GM19452 (cell line): ENCODE measurements around the gene SNRPB2.

Experiments
- ATAC-seq: cut with Tn5 transposase; IDR thresholded peaks from one replicate; pipeline ENCODE4 v1.9.1; 2021; ENCODE audit not compliant: unreplicated experiment

SNRPB2 gene

DNA sequence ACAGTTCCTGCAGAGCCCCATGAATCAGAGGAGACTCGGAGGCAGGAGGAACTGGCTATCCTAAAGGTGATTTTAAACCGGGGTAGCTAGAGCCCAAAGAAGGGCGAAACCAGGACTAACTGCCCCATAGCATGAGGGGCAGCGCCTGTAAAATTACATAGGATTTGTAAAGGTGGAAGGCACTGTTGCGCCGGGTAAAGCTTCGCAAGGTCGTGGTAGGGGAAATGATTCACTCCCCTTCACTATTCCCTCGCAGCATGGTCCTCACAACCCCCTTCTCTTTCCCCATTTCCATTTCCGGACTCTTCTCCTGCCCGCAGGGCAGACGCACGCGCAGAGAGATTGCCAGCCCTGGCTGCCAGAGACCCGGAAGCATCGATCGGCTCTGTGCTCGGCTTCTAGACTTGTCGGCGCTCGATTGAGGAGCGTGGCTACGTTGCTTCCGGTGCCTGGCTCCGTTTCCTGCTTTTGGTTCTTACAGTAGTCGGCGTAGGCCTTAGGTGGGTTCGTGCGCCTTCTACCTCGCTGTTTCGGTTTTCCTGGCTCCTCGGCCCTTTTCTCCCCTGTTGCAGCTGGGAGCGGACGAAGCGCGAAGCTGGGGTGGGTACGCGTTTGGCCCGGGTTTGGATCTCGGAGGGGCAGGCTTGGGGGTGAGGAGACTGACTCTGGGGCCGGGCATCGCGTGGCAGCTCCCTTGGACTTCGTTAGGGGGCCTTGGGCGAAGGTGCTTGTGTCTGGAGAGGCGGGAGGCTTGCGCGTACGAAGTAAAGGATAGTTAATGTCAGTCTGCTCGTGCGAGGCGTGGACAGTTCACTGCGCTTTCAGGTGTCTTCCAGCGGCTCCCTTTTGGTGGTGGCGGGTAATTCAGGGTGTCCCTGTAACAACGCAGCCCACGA is at the start of gene SNRPB2:
Gene SNRPB2 (plus strand): TSS at position 462 of the 896 bp plus-strand sequence. CDS start 1,677 bp downstream, outside the sequence.
- ATAC-seq: peak; percentile 99

DNA sequence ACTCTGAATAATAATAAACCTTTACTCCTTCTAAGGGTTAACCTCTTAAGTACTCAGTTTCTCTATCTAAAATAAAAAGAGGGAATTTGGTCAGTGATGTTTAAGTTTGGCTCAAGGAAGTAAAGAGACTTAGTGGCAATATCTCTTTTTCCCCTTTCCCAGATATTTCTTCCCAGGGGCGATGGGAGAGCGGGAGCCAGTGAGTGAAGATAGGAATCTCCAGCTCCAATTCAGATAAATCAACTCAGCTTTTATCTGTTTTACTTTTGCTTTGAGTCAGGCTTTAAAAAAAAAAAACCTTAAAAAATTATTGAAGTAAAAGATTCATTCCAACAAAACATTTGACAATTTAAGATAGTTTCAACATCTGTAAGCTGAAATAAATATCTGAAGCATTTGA is 45.4 kb upstream of the SNRPB2 start:
- no peak for ATAC-seq

DNA sequence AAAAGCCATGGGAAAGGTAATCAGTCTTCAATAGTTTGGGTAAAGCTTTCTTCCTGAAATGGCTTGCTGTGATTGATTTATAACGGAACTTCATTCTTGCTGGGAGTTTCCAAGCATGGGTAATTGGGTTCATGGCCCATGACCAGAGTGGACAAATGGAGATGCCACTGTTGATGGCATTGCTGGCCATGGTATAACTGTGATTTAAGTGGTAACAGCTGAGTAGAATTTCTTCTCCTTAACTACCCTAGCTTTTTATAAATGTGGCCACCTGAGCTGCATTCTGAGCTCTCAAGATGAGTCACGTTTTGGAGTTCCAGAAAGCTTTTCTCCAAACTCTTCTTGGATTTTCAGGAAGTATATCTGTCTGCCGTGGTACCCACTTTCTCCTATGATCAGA is 39.9 kb upstream of the SNRPB2 start:
- ATAC-seq: no peak

DNA sequence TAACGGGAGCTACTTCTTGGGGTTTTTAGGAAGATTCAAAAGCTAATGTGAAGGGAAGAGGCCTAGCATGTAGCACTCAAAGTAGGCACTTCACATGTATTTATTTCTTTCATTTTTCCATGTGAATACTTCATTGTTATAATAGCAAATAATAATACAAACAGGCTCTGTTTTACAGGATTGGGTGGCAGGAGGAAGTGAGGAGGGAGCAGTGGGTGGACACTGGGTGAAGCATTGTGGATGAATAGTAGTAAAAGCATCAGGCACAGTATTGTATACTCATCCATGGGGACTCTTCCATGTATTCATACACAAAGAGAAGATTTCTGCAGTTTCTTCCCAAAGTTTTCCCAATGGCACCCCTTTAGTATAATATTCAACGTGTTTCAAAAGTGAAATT is 38.4 kb upstream of the SNRPB2 start:
- ATAC-seq: no peak

DNA sequence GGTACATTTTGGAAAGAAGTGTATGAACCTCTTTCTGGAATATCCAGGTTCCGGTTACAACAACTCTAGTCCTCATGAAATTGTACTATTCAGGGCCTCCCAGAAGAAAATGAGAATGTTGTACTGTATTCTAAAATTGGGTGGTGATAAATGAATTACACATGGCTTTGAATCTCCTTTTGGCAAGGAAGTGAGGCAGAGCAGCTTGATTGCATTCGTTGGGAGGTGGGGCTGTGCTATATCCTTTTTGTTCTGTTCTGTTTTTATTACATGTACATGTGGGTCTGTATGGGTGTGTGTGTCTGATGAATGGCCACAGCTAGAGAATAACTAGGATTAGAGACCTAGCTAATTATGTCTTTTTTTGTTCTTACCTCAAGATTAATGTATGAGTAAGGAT is 37.8 kb upstream of the SNRPB2 start:
- no peak for ATAC-seq

DNA sequence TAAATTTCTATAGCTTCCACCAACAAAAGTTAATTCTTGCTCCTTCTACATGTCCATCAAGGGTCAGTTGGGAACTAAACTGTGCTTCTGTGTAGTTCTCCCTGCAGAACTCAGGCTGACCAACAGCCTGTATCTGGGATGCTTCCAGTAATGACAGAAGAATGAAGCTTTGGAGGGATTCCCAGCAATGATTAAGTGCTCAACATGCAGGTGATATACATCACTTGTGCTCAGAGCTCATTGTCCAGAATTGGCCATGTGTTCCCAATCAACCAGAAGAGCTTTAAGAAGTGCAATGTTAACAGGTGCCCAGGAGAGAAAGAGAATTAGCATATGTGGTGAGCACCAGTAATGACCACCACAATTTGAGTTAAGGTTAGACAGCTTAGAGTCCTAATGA is 37.4 kb upstream of the SNRPB2 start:
- no peak for ATAC-seq

DNA sequence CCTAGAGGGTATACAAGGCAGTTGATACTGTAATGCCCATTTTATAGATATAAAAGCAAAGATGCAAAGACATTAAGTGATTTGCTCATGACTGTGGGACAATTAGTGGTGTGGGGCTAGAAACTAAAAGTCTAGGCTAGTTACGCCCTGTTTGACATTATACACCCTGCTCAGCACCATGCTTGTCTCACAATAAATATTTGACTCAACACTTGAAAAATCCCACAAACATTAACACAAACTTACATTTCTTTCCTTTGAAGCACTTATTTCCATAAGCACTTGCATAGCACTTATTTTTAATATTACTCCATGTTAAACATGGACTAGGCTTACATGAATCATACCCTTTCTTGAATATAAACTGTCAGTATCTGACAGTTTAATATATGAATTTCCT is 36.5 kb upstream of the SNRPB2 start:
- ATAC-seq: no peak

DNA sequence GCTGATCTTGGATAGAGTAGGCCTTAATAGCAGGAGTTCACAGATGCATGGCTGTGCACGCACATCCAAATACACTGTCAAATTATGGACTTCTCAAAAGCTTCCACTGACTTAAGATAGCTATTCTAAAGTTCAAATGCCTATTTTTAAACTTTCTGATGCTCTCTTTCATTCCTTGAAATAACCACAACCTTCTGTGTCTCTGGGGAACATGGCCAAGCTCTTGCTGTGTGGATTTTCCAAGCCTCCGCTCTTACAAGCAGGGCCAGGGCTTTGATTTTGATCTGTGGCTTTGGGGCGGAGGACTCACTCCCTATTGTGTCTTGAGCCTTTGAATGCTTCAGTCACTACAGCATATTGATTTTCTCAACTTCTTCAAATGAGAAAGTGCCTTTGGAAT is 35.7 kb upstream of the SNRPB2 start:
- ATAC-seq: no peak

DNA sequence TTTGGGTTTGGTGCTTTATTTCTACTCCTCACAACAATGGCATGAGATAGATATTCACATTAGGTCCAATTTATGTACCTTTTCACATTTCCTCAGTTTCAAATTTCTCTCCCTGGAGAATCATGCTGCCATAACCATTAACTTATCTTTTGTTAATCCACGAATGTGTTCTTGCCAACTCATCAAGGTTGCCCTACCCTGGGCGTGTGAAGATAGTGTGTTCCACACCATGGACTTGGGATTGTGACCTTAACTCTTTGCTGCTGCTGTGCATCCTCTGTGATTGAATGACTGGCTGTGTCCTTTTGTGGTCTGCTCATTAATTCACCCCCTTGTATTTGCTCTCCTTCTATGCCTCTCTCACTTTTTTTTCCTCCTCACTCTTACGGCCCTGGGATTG is 34.2 kb upstream of the SNRPB2 start:
- ATAC-seq: no peak

DNA sequence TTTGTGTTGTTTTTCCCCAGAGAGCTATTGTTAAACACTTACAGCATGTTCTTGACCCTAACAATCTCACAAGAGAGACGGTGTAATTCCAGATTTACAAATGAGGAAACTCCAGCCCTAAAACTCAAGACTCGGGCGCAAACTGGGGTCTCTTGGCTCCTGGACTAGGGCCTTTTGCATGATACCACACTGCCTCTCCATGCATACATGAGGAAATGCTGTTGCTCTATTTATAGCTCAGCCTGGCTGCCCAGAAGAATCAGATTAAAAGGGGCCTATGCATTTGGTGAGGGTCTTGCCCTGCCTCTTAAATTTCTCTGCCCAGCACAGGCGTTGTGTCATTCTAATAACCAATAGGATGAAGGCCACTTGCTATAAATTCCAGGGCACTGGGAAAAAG is 30.5 kb upstream of the SNRPB2 start:
- ATAC-seq: no peak

DNA sequence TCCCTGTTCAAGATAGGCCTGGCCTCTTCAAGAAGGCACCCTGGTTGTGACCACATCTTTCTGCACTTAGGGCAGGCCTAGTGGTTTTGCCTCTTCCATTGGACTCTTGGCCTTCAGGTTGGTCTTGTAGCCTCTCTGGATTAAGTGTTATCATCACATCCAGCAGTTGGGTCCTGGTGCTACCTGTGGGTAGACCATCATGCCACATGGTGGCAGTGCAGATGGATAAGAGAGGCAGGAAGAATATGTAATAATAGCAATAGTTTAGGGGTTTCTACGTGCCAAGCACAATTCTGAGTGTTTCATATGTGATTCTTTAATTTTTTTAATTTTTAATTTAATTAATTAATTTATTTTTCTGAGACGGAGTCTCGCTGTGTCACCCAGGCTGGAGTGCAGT is 28.5 kb upstream of the SNRPB2 start:
- ATAC-seq: no peak

DNA sequence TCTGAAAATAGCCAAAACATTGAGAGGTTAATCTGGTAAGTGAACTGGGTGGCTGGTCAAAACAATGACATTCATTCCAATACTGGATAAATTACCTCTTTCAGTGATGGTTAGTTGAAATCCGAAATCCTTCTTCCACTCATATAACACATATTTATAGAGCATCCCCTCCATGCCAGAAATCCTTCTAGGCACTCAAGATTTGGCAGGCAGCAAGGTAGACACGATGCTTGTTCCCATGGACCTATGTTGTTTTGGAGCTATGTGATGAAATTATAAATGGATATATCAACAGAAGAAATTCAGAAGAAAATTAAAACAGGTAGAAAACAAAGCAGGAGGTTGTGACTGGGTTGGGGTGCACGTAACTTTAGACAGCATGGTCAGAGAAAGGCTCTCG is 26.3 kb upstream of the SNRPB2 start:
- ATAC-seq: no peak

DNA sequence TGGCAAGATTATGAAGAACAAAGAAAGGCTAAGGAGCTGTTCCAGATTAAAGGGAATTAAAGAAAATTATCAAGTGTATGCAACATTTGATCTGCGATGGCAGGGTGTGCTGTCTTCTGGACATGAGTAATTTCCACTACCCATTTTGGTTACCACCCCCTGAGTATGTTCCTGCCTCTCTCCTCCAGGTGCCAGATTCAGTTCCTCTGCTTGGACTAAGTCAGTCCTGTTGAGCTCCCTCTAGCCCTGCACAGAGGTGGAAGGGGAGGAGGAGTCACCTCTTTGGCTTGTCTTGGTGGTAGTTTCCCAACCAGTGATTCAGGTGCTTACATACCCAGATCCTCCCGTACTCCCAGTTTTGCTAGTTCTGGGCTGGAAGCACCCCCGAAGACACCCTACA is 22.2 kb upstream of the SNRPB2 start:
- peak; percentile 56 for ATAC-seq

DNA sequence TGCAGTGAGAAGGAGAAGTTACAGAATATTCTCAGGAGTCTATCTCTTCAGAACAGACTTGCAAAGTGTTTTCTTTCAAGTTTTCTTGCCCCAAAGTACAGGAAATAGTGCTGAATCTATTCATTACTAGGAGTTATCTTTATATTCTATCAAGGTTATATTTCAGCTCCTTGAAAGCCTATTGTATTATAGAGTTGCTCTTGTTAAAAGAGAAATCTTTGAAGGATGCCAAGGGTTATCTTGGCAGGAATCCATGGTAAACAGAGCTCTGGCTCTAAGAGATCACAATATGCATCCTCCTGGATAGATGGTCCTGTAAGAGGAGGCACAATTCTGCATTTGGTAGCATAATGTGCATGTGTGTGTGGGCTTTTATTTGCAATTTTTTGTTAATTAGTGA is 21.2 kb upstream of the SNRPB2 start:
- peak; percentile 15 for ATAC-seq

DNA sequence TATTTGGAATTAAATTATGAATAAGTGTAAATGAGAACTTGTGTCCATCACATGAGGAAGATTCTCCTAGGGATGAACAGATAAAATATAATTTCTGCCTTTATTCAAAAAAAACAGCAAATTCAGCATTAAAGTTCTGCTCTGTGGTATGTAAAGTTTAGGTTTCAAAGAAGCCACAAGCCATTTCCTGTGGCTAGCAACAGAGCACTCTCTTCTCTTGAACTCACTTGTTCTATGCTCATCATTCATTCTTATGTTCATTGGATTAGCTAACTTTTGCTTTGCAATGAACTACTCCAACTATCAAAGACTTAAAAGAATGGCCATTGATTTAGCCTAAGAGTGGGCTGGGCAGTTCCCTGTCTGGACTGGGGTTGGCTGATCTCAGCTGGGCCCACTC is 20.8 kb upstream of the SNRPB2 start:
- peak; percentile 85 for ATAC-seq

DNA sequence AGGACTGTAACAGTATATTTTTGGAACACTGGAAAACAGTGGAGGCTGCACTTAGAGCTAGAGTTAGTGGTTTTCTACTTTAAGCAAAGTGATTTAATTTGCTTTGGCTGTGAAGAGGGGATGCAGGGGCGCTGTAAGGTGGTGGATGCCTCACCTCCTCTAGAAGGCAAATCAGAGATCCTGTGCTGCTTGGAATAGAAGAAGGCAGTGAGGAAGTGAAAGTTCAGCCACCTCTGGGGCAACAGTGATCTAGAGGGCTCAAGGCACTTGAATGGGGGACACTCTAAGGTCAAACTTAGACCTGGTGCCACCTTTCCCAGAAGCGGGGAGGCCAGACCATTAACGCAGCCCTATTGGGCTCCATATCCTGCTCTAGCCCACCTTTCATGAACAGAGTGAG is 19.0 kb upstream of the SNRPB2 start:
- no peak for ATAC-seq

DNA sequence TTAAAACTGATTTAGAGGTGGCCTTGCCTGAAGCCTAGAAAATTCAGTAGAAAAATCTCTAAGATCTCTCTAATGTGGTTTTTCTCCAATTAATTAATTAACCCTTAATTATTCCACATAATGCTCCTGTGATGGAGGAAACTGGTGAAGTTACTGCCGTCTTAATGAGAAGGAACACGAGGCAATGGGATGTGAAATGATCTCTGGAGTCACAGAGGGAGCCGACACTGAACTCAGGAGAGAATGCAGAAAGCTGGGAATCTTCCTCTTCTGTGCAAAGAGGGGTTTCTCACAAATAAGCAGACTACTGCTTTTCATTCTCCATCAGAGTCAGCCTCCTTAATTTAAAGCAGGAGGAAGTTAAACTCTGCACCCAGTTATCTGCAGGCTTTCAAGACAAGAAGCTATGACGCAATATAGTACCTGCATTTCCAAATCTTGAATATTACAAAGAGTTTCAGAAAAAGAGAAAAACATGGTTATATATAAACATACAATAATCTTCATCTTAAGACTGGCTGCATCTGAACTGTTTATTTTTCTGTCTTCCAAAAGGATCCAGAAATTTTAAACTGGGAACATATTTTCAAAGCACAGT is 18.1 kb upstream of the SNRPB2 start:
- ATAC-seq: no peak

DNA sequence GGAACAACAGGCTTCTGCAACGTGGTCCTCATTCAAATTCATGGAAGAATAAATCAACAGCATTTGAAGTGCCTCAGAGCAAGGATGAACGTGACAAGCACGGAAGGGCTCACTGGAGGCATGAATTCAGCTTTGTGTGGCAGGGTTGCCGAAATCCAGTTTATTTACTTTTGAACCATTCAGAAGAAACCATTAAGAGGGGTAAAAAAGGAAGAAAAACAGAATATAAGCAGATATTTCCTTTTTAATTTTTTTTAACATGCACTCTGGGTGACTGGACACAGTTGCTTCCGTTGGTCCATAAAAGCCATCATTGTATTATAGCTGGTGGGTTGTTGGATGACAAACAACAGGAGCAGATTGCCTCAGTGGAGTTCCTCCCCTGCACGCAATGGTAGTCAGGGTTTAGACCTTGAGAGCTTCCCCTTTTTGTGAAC is 17.3 kb upstream of the SNRPB2 start:
- no peak for ATAC-seq

DNA sequence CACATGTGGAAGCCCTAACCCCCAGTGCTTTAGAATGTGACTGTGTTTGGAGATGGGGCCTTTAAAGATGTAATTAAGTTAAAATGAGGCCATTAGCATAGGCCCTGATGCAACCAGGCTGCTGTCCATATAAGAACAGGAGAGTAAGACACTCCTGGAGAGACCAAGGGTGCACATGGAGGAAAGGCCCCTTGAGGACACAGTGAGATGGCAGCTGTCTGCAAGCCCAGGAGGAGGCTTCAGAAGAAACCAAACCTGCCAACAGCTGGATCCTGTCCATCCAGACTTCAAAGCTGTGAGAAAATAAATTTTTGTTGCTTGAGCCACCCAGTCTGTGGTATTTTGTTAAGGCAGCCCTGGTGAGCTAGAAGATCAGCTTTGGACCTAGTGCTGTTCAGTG is 16.8 kb upstream of the SNRPB2 start:
- ATAC-seq: no peak

DNA sequence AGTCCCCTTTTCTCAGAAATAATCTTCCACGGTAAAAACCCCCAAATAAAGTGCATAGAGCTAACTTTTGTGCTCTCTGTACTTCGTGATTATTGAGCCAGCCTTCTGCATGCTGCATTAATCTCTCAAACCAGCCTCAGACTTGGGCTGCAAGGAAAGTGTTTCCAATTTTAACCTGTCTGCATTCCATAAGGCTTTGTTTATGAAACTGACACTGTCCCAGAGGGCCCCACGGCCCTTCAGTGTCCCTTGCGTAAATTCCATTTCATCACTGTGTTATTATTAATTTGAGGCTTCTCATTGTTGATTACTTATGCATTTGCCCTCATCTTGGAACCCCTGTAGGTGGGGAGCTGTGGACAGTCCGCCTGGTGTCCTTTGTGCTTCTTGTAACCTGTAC is 15.6 kb upstream of the SNRPB2 start:
- ATAC-seq: no peak

DNA sequence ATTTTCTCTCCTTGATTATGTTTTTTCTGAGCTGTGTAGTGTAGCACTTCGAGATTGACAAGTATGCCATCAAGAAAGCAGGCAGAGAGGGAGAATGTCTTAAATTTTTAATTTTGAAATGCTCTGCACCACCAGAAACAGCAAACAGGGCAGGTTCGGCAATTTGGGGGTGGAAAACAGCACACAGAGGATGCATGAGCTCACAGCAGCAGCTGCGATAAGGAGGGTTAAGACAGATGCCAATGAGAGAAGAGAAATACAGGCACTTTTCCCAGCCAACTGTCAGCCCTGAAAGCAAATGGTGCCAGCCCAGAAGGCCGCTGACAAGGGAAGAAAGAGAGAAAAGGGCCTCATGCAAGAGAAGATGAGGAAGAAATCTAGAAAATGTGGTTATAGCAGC is 15.1 kb upstream of the SNRPB2 start:
- no peak for ATAC-seq

DNA sequence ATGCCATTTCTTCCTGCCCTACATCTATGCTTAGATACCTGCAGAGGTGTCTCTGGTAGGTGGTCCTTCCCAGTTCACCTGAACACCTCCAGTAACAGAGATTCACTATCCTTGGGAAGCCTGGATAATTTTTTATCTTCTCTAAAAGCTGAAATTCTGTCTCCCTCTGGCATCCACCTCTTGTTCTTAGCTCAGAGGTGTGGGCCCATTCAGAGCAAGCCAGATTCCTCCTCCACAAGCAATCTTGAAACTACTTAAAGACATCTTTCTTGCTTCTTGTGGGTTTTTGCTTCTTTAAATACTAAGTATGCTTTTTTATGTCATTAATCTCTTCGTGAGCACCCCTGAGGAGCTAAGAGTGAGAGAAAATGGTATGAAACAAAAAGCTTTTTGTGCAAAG is 10.4 kb upstream of the SNRPB2 start:
- ATAC-seq: no peak

DNA sequence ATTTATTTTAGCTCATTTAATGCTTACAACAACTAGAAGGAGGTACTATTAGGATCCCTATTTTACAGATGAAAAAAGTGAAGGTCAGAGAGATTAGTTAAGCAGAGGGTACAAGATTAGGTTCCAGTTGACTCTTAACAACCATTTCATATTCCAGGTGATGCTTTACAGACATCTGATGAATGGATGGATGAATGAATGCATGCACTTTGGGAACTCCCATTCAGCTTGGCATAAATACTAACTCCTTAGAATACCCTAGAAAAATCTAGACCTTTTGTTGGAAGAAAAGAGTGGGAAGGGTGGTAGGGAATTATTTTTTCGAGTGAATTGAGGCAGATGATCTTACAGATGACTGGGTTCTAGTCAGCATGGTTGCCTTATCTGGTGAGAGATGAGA is 746 bp upstream of the SNRPB2 start:
- no peak for ATAC-seq
